Measurements from ENCODE around the gene SLC2A13.

Gene SLC2A13

GRCh38 chr12:39713552-39713951 lies 392.3 kb downstream of the SLC2A13 start:
- TF ChIP-seq CTCF (IDR thresholded peaks at IDR 0.05; ENCODE audit: low read depth, low read length, missing control alignments) = no peak
- in situ Hi-C loops (cut with HindIII; ENCODE audit: low sequenced_read_pairs) = no loop called here
- no peak overlapping the region for H3K4me3 ChIP-seq (ENCODE audit: low read depth, low read length)
- no peak for DNase-seq (ENCODE audit: low read depth)

- DNase-seq (ENCODE audit: low read depth) = no peak
- no peak overlapping the region for H3K4me3 ChIP-seq (ENCODE audit: low read depth, low read length)
- in situ Hi-C loops (cut with HindIII; ENCODE audit: low sequenced_read_pairs) = no loop called here
- TF ChIP-seq CTCF (IDR thresholded peaks at IDR 0.05; ENCODE audit: low read depth, low read length, missing control alignments) = no peak
Measured at GRCh38 chr12:39712334-39712733, 393.5 kb downstream of the SLC2A13 start.

Data from astrocyte of the cerebellum (primary cell).